HEK293T (cell line): ENCODE data around the gene RTP3.

Experiments
- ARNT ChIP-seq: fragments of 450-650 bp; IDR thresholded peaks from 2 replicates; pipeline ENCODE4 v1.6.1; 2017; ENCODE audit warnings: mild to moderate bottlenecking
- BHLHE40 ChIP-seq: fragments of 450-650 bp; IDR thresholded peaks from 2 replicates; pipeline ENCODE4 v1.6.1; 2016; ENCODE audit warnings: mild to moderate bottlenecking, moderate library complexity, borderline replicate concordance
- SP1 ChIP-seq: fragments of 450-650 bp; IDR thresholded peaks from 2 replicates; pipeline ENCODE4 v1.6.1; 2017

- TF ChIP-seq ARNT (no peak), SP1 (no peak), BHLHE40 (no peak)
Observed at GRCh38 chr3:46481636-46482035, 16.1 kb upstream of the RTP3 start.
